H1 (cell line): Measurements from ENCODE around the gene EGR1. TPM values are rescaled to one million over a fixed set of nuclear protein-coding genes. Genes with fewer than 3 reads are reported as not detected.

Experiments used
- POLR2AphosphoS5 ChIP-seq: IDR thresholded peaks from 2 replicates; pipeline ENCODE4 v1.6.1; 2011; ENCODE audit warnings: low read depth, low read length
- polyA plus RNA-seq, 7 experiments: library from polyadenylated mRNA; depleted of rRNA in 3 of 7; stranded (reverse) in 5 of 7; unstranded in 2 of 7; fragments of >200 nt in 5 of 7; fragments of 200-250 nt in 2 of 7; gene quantifications; 1 replicate in 5 of 7; 2 replicates in 1 of 7; 4 replicates in 1 of 7; pipeline versions ENCODE4 v1.2.1 to v1.2.3, GENCODE V29; 2011 to 2013; ENCODE audit warnings: missing spikeins in 2 of 7, mixed read lengths in 2 of 7
- total RNA-seq: library from RNA; stranded (reverse); fragmentation: NEBNext Ultra II Directional; extraction: Animal tissue kit (Norgen Biotek cat#: 25700); gene quantifications from 2 replicates; pipeline ENCODE4 v1.2.1, GENCODE V29; 2021

The EGR1 gene
- total and polyA plus RNA-seq, 2 of the 8 experiments (the other 6 are each of a cell fraction or from before 2014, with no cell fraction given): 16.2 to 35.5 TPM

- TF ChIP-seq POLR2AphosphoS5: no peak
Measured at GRCh38 chr5:138492560-138493045, 27.3 kb downstream of the EGR1 start (continued).
